Epithelial cell of proximal tubule (primary cell): ENCODE results near the gene TUBA4B. TPM values are rescaled to one million over a fixed set of nuclear protein-coding genes. Genes with fewer than 3 reads are reported as not detected.

Experiments used
- DNase-seq: peaks from one replicate; pipeline ENCODE4 v3.0.0-alpha.2; 2011; ENCODE audit warnings: low read depth
- H3K4me3 ChIP-seq: 2 replicates; pipeline ENCODE4 v1.5.1; 2011; ENCODE audit warnings: low read depth, mild to moderate bottlenecking, low read length
- CTCF ChIP-seq: conservative IDR thresholded peaks from 2 replicates; pipeline ENCODE4 v1.5.1; 2012; ENCODE audit warnings: low read depth, mild to moderate bottlenecking, low read length
- total RNA-seq: library from RNA; depleted of rRNA; stranded (reverse); fragments of >200 nt; gene quantifications from 2 replicates; pipeline ENCODE4 v1.2.3, GENCODE V29; 2015

TUBA4B gene
- total RNA-seq: 0.52 TPM in 1 of 2 replicates, not detected in the other

GRCh38 chr2:219252900-219253752 lies at the start of gene TUBA4B:
TUBA4B (plus strand) TSS chr2:219253243; CDS start chr2:219253408, 165 bp downstream.
- H3K4me3 ChIP-seq: peak within 1 kb of the TSS; percentile 94
- no peak for DNase-seq
- TF ChIP-seq CTCF: no peak

- TF ChIP-seq CTCF: no peak
Measured at GRCh38 chr2:219204425-219205164, 48.4 kb upstream of the TUBA4B start.

GRCh38 chr2:219205165-219205538 lies 47.9 kb upstream of the TUBA4B start:
- no peak for TF ChIP-seq CTCF
- H3K4me3 ChIP-seq: no peak overlapping the region
- no peak for DNase-seq

More at GRCh38 chr2:219204425-219205164, 48.4 kb upstream of the TUBA4B start:
- DNase-seq: no peak
- no peak overlapping the region for H3K4me3 ChIP-seq

GRCh38 chr2:219205981-219206327 lies 47.1 kb upstream of the TUBA4B start:
- no peak for TF ChIP-seq CTCF
- no peak for DNase-seq
- H3K4me3 ChIP-seq: peak overlapping the region; percentile 82

- peak; percentile 27 for DNase-seq
- TF ChIP-seq CTCF: no peak
- H3K4me3 ChIP-seq: peak within 1 kb of the TSS; percentile 82
Measured at GRCh38 chr2:219206328-219207133, 46.5 kb upstream of the TUBA4B start, which contains the start of gene ZFAND2B. ZFAND2B (plus strand) TSS chr2:219206782; CDS start chr2:219206988, 206 bp downstream.

GRCh38 chr2:219207134-219207883 lies 45.7 kb upstream of the TUBA4B start:
- no peak for TF ChIP-seq CTCF
- no peak for DNase-seq
- peak overlapping the region; percentile 82 for H3K4me3 ChIP-seq
